ENCODE measurements around the gene PPIF.
A peak's percentile ranks its signal among the peaks of the same experiment; 100 is the strongest.

Gene PPIF

GRCh38 chr10:79403441-79404230, 56.4 kb downstream of the PPIF start:
- Histone ChIP-seq H3K27ac (ENCODE audit: extremely low read depth, low read depth, low read length) (no peak overlapping the region), H3K9me3 (ENCODE audit: control insufficient read depth, insufficient read depth, low read depth, low read length) (no peaks in the 10 kb centered on the region), H3K4me1 (ENCODE audit: control insufficient read depth, insufficient read depth, low read length) (peaks cover 20% of the 10 kb centered on the region), H3K4me3 (ENCODE audit: low read depth, low read length) (no peak overlapping the region), H3K36me3 (ENCODE audit: control insufficient read depth in 2 of 2, insufficient read depth in 1 of 2, low read length in 2 of 2) (no peaks in the 10 kb centered on the region)
- ChIA-PET POLR2A (no interaction called here), CTCF (interaction anchor here (1.0 kb wide), 1 partner anchor 103 kb away, joined by 3 read pairs; no protein-coding TSS in a partner anchor)
- TF ChIP-seq ZNF174 (tag by site-specific recombination; IDR thresholded peaks at IDR 0.05) (no peak), BCL11B (tag by site-specific recombination; IDR thresholded peaks at IDR 0.05; ENCODE audit: low read depth) (no peak), ZNF561 (tag by site-specific recombination; IDR thresholded peaks at IDR 0.05; ENCODE audit: borderline replicate concordance) (no peak), ZNF600 (tag by site-specific recombination; IDR thresholded peaks at IDR 0.05) (0 out of 2 replicates have a peak, but pooled peaks have one; percentile 10), ZBTB44 (tag by site-specific recombination; IDR thresholded peaks at IDR 0.05) (no peak), ZFP69B (tag by site-specific recombination; IDR thresholded peaks at IDR 0.05) (peak; percentile 42; the same call in 1 of the 2 replicates), ZNF473 (tag by site-specific recombination; IDR thresholded peaks at IDR 0.05) (no peak), ZNF654 (tag by site-specific recombination; IDR thresholded peaks at IDR 0.05; ENCODE audit: low read depth) (no peak), ZNF223 (tag by site-specific recombination; IDR thresholded peaks at IDR 0.05) (no peak), FEZF1 (tag by site-specific recombination; IDR thresholded peaks at IDR 0.05) (no peak), ZIC2 (tag by site-specific recombination; IDR thresholded peaks at IDR 0.05) (peak; percentile 52), ZNF37A (tag by site-specific recombination; IDR thresholded peaks at IDR 0.05) (no peak), TCF7L2 (IDR thresholded peaks at IDR 0.05; ENCODE audit: borderline replicate concordance, low read depth, low read length) (no peak), ZNF514 (tag by site-specific recombination; IDR thresholded peaks at IDR 0.05) (no peak), ZNF692 (tag by site-specific recombination; IDR thresholded peaks at IDR 0.05) (no peak), ZNF48 (tag by site-specific recombination; IDR thresholded peaks at IDR 0.05) (no peak), ZNF416 (tag by site-specific recombination; IDR thresholded peaks at IDR 0.05) (no peak), ZNF366 (tag by site-specific recombination; conservative IDR thresholded peaks at IDR 0.05) (no peak), ZNF777 (tag by site-specific recombination; IDR thresholded peaks at IDR 0.05; ENCODE audit: borderline replicate concordance) (no peak), ZNF423 (tag by site-specific recombination; IDR thresholded peaks at IDR 0.05) (no peak), ZNF433 (tag by site-specific recombination; IDR thresholded peaks at IDR 0.05; ENCODE audit: low read depth) (no peak), ZFP41 (tag by site-specific recombination; IDR thresholded peaks at IDR 0.05; ENCODE audit: borderline replicate concordance) (no peak), ZNF274 (IDR thresholded peaks at IDR 0.05; ENCODE audit: low read length) (no peak), ZNF274 (tag by site-specific recombination; IDR thresholded peaks at IDR 0.05; ENCODE audit: borderline replicate concordance) (no peak)
- TF ChIP-seq, protein P1, sequence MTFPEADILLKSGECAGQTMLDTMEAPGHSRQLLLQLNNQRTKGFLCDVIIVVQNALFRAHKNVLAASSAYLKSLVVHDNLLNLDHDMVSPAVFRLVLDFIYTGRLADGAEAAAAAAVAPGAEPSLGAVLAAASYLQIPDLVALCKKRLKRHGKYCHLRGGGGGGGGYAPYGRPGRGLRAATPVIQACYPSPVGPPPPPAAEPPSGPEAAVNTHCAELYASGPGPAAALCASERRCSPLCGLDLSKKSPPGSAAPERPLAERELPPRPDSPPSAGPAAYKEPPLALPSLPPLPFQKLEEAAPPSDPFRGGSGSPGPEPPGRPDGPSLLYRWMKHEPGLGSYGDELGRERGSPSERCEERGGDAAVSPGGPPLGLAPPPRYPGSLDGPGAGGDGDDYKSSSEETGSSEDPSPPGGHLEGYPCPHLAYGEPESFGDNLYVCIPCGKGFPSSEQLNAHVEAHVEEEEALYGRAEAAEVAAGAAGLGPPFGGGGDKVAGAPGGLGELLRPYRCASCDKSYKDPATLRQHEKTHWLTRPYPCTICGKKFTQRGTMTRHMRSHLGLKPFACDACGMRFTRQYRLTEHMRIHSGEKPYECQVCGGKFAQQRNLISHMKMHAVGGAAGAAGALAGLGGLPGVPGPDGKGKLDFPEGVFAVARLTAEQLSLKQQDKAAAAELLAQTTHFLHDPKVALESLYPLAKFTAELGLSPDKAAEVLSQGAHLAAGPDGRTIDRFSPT (tag by site-specific recombination; IDR thresholded peaks at IDR 0.05), result no peak
- TF ChIP-seq, protein P2, sequence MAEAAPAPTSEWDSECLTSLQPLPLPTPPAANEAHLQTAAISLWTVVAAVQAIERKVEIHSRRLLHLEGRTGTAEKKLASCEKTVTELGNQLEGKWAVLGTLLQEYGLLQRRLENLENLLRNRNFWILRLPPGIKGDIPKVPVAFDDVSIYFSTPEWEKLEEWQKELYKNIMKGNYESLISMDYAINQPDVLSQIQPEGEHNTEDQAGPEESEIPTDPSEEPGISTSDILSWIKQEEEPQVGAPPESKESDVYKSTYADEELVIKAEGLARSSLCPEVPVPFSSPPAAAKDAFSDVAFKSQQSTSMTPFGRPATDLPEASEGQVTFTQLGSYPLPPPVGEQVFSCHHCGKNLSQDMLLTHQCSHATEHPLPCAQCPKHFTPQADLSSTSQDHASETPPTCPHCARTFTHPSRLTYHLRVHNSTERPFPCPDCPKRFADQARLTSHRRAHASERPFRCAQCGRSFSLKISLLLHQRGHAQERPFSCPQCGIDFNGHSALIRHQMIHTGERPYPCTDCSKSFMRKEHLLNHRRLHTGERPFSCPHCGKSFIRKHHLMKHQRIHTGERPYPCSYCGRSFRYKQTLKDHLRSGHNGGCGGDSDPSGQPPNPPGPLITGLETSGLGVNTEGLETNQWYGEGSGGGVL (tag by site-specific recombination; IDR thresholded peaks at IDR 0.05), result peak; percentile 56; the same call in 1 of the 2 replicates
- TF ChIP-seq, protein P3, sequence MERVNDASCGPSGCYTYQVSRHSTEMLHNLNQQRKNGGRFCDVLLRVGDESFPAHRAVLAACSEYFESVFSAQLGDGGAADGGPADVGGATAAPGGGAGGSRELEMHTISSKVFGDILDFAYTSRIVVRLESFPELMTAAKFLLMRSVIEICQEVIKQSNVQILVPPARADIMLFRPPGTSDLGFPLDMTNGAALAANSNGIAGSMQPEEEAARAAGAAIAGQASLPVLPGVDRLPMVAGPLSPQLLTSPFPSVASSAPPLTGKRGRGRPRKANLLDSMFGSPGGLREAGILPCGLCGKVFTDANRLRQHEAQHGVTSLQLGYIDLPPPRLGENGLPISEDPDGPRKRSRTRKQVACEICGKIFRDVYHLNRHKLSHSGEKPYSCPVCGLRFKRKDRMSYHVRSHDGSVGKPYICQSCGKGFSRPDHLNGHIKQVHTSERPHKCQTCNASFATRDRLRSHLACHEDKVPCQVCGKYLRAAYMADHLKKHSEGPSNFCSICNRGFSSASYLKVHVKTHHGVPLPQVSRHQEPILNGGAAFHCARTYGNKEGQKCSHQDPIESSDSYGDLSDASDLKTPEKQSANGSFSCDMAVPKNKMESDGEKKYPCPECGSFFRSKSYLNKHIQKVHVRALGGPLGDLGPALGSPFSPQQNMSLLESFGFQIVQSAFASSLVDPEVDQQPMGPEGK (tag by site-specific recombination; IDR thresholded peaks at IDR 0.05), result no peak; the same call in 1 of the 2 replicates
- TF ChIP-seq, protein P4, sequence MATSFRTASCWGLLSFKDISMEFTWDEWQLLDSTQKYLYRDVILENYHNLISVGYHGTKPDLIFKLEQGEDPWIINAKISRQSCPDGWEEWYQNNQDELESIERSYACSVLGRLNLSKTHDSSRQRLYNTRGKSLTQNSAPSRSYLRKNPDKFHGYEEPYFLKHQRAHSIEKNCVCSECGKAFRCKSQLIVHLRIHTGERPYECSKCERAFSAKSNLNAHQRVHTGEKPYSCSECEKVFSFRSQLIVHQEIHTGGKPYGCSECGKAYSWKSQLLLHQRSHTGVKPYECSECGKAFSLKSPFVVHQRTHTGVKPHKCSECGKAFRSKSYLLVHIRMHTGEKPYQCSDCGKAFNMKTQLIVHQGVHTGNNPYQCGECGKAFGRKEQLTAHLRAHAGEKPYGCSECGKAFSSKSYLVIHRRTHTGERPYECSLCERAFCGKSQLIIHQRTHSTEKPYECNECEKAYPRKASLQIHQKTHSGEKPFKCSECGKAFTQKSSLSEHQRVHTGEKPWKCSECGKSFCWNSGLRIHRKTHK (tag by site-specific recombination; IDR thresholded peaks at IDR 0.05), result no peak
